Keratinocyte (primary cell): ENCODE measurements around the gene HSF4. TPM values are rescaled to one million over a fixed set of nuclear protein-coding genes. Genes with fewer than 3 reads are reported as not detected.

Experiments used
- DNase-seq: peaks from one replicate; pipeline ENCODE4 v3.0.0-alpha.2; 2011; ENCODE audit warnings: low read depth, missing footprints, low spot score
- FAIRE-seq: peaks from 2 replicates; lab custom pipeline; 2011; peaks lifted over from hg19 to GRCh38; lab: Jason Lieb, UNC
- H2AFZ ChIP-seq: 2 replicates; pipeline ENCODE4 v1.6.0; 2012; ENCODE audit warnings: low read length, control low read depth, inconsistent platforms; ENCODE audit not compliant: control insufficient read depth
- H3K27ac ChIP-seq: 2 replicates; pipeline ENCODE4 v1.5.1; 2011; ENCODE audit warnings: low read length; ENCODE audit not compliant: control insufficient read depth, insufficient read depth
- H3K27me3 ChIP-seq: 3 replicates; pipeline ENCODE4 v1.6.0; 2011; ENCODE audit warnings: low read length; ENCODE audit not compliant: control insufficient read depth, insufficient read depth; ENCODE audit errors: extremely low read depth
- H3K36me3 ChIP-seq, 2 experiments: 2 replicates in 1 of 2; 3 replicates in 1 of 2; pipeline ENCODE4 v1.5.1; 2011; ENCODE audit warnings: low read length in 2 of 2, mild to moderate bottlenecking in 1 of 2; ENCODE audit not compliant: control insufficient read depth in 2 of 2, insufficient read depth in 2 of 2; ENCODE audit errors: extremely low read depth in 1 of 2
- H3K4me1 ChIP-seq: 3 replicates; pipeline ENCODE4 v1.5.1; 2011; ENCODE audit warnings: low read length; ENCODE audit not compliant: control insufficient read depth, insufficient read depth; ENCODE audit errors: extremely low read depth
- H3K4me2 ChIP-seq: 3 replicates; pipeline ENCODE4 v1.6.0; 2011; ENCODE audit warnings: low read depth, low read length; ENCODE audit not compliant: control insufficient read depth, insufficient read depth; ENCODE audit errors: extremely low read depth
- H3K4me3 ChIP-seq, 3 experiments: fragments of 200-600 bp in 1 of 3; sonication (generic) in 1 of 3; 2 replicates in 2 of 3; 3 replicates in 1 of 3; pipeline ENCODE4 v1.5.1; 2011 to 2016; ENCODE audit warnings: low read length in 3 of 3, mild to moderate bottlenecking in 3 of 3, control low read depth in 2 of 3, inconsistent platforms in 1 of 3, low read depth in 1 of 3, mixed read lengths in 1 of 3, mixed run types in 1 of 3, moderate library complexity in 1 of 3; ENCODE audit not compliant: control insufficient read depth in 2 of 3, insufficient read depth in 2 of 3; ENCODE audit errors: extremely low read depth in 1 of 3
- H3K79me2 ChIP-seq: 2 replicates; pipeline ENCODE4 v1.6.0; 2012; ENCODE audit warnings: low read length; ENCODE audit not compliant: control insufficient read depth, insufficient read depth
- H3K9ac ChIP-seq: 3 replicates; pipeline ENCODE4 v1.6.0; 2011; ENCODE audit warnings: low read length; ENCODE audit not compliant: control insufficient read depth, insufficient read depth; ENCODE audit errors: extremely low read depth
- H3K9me1 ChIP-seq: 3 replicates; pipeline ENCODE4 v1.6.0; 2011; ENCODE audit warnings: low read length; ENCODE audit not compliant: control insufficient read depth, insufficient read depth; ENCODE audit errors: extremely low read depth
- H3K9me3 ChIP-seq: 2 replicates; pipeline ENCODE4 v1.5.1; 2012; ENCODE audit warnings: low read depth, low read length; ENCODE audit not compliant: control insufficient read depth
- H4K20me1 ChIP-seq: 3 replicates; pipeline ENCODE4 v1.6.0; 2011; ENCODE audit warnings: low read length; ENCODE audit not compliant: control insufficient read depth, insufficient read depth; ENCODE audit errors: extremely low read depth
- EZH2 ChIP-seq: IDR thresholded peaks from one replicate; pipeline ENCODE4 v1.6.1; 2012; ENCODE audit warnings: inconsistent platforms, mild to moderate bottlenecking, low read length, moderate library complexity
- dilution Hi-C: fragments of 300-500 bp; cut with MboI; formaldehyde crosslinking; loops from one replicate; pipeline ENCODE4 v1.7.0; 2020; ENCODE audit warnings: low sequenced_read_pairs; ENCODE audit not compliant: extremely low pct_ligation_motif_present
- polyA plus RNA-seq, 5 experiments: library from polyadenylated mRNA; depleted of rRNA in 3 of 5; stranded (reverse) in 3 of 5; stranded (forward) in 1 of 5; unstranded in 1 of 5; fragments of >200 nt; gene quantifications; 1 replicate in 1 of 5; 2 replicates in 3 of 5; 3 replicates in 1 of 5; pipeline versions ENCODE4 v1.2.1 to v1.2.3, GENCODE V29; 2011 to 2012; ENCODE audit warnings: missing spikeins in 2 of 5, low read depth in 1 of 5, low replicate concordance in 1 of 5
- TF ChIP-seq, protein P1 (sequence below), 3 experiments: IDR thresholded peaks in 1 of 3; conservative IDR thresholded peaks in 1 of 3; optimal IDR thresholded peaks in 1 of 3; 2 replicates in 2 of 3; 3 replicates in 1 of 3; pipeline versions ENCODE3 to v1.5.1; 2011; ENCODE audit warnings: low read length in 3 of 3, mild to moderate bottlenecking in 3 of 3, moderate library complexity in 2 of 3, control low read depth in 1 of 3, inconsistent platforms in 1 of 3; ENCODE audit not compliant: insufficient read depth in 2 of 3; ENCODE audit errors: extremely low read depth in 1 of 3

Gene HSF4
- polyA plus RNA-seq, 1 donor (not counting 4 experiments of a cell fraction or from before 2014, with no cell fraction given): 4.3 TPM

- peaks cover 0 to 3% of the 10 kb centered on the region in 2 experiments for H3K36me3 ChIP-seq
- no peaks in the 10 kb centered on the region for H3K9me3 ChIP-seq
- no peak overlapping the region for H3K4me3 ChIP-seq
- H3K27ac ChIP-seq: no peak overlapping the region
- H3K9ac ChIP-seq: no peak overlapping the region
- no peak for TF ChIP-seq EZH2
- TF ChIP-seq, protein P1, sequence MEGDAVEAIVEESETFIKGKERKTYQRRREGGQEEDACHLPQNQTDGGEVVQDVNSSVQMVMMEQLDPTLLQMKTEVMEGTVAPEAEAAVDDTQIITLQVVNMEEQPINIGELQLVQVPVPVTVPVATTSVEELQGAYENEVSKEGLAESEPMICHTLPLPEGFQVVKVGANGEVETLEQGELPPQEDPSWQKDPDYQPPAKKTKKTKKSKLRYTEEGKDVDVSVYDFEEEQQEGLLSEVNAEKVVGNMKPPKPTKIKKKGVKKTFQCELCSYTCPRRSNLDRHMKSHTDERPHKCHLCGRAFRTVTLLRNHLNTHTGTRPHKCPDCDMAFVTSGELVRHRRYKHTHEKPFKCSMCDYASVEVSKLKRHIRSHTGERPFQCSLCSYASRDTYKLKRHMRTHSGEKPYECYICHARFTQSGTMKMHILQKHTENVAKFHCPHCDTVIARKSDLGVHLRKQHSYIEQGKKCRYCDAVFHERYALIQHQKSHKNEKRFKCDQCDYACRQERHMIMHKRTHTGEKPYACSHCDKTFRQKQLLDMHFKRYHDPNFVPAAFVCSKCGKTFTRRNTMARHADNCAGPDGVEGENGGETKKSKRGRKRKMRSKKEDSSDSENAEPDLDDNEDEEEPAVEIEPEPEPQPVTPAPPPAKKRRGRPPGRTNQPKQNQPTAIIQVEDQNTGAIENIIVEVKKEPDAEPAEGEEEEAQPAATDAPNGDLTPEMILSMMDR (optimal IDR thresholded peaks at IDR 0.05 in 1 of 3, IDR thresholded peaks at IDR 0.05 in 1 of 3, conservative IDR thresholded peaks at IDR 0.05 in 1 of 3; ENCODE audit: extremely low read depth in 1 of 3, insufficient read depth in 2 of 3, low read length in 3 of 3): no peak
- dilution Hi-C loops: no loop called here
- no peaks in the 10 kb centered on the region for H3K9me1 ChIP-seq
- no peak for DNase-seq
- no peak overlapping the region for H3K4me2 ChIP-seq
- H2AFZ ChIP-seq: no peak overlapping the region
- no peaks in the 10 kb centered on the region for H3K27me3 ChIP-seq
- no peak for FAIRE-seq
- H3K79me2 ChIP-seq: peaks cover 7% of the 10 kb centered on the region
- H3K4me1 ChIP-seq: peaks cover 45% of the 10 kb centered on the region
- H4K20me1 ChIP-seq: no peaks in the 10 kb centered on the region
Observed at GRCh38 chr16:67180166-67180565, 15.6 kb downstream of the HSF4 start.

GRCh38 chr16:67181346-67181745 is 16.8 kb downstream of the HSF4 start:
- no peak overlapping the region for H2AFZ ChIP-seq
- H3K9me1 ChIP-seq: peaks cover 2% of the 10 kb centered on the region
- H3K4me3 ChIP-seq: no peak overlapping the region
- no peaks in the 10 kb centered on the region for H3K9me3 ChIP-seq
- DNase-seq (no peak), FAIRE-seq (peak; percentile 90)
- dilution Hi-C loops: no loop called here
- peaks cover 0 to 3% of the 10 kb centered on the region in 2 experiments for H3K36me3 ChIP-seq
- peaks cover 44% of the 10 kb centered on the region for H3K4me1 ChIP-seq
- H3K79me2 ChIP-seq: peaks cover 7% of the 10 kb centered on the region
- H4K20me1 ChIP-seq: no peaks in the 10 kb centered on the region
- TF ChIP-seq, protein P1 (optimal IDR thresholded peaks at IDR 0.05 in 1 of 3, IDR thresholded peaks at IDR 0.05 in 1 of 3, conservative IDR thresholded peaks at IDR 0.05 in 1 of 3; ENCODE audit: extremely low read depth in 1 of 3, insufficient read depth in 2 of 3, low read length in 3 of 3): no peak
- TF ChIP-seq EZH2: no peak
- H3K27me3 ChIP-seq: no peaks in the 10 kb centered on the region
- H3K27ac ChIP-seq: no peak overlapping the region
- peak overlapping the region; percentile 33 for H3K4me2 ChIP-seq
- no peak overlapping the region for H3K9ac ChIP-seq
